C4-2B (cell line): ENCODE measurements around the gene PRICKLE4.

ENCODE experiments used
- ZFX ChIP-seq: fragments of 450-650 bp; IDR thresholded peaks from 2 replicates; pipeline ENCODE4 v1.6.1; 2017
- TF ChIP-seq, protein P1 (sequence below): fragments of 450-650 bp; conservative IDR thresholded peaks from 2 replicates; pipeline ENCODE4 v1.5.1; 2017; ENCODE audit warnings: mild to moderate bottlenecking

DNA sequence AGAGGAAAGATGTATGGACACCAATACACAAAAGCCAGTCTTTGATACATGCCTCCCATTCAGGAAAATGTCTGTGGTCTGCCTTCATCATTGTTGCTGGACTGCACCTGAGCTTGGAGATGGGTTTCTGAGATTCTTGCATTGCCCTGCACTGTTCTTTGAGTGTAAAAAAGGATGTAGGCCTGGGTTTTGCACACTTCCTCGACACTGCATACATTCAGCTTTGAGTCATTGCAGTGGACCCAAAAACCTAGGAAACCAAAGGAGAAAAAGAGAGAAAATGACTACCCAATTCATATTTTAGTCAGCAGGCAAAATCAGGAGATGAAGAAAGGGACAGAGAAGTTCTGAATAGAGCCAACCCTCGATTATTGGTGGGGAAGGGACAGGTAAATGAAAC is 15.9 kb downstream of the PRICKLE4 start:
- TF ChIP-seq, protein P1, sequence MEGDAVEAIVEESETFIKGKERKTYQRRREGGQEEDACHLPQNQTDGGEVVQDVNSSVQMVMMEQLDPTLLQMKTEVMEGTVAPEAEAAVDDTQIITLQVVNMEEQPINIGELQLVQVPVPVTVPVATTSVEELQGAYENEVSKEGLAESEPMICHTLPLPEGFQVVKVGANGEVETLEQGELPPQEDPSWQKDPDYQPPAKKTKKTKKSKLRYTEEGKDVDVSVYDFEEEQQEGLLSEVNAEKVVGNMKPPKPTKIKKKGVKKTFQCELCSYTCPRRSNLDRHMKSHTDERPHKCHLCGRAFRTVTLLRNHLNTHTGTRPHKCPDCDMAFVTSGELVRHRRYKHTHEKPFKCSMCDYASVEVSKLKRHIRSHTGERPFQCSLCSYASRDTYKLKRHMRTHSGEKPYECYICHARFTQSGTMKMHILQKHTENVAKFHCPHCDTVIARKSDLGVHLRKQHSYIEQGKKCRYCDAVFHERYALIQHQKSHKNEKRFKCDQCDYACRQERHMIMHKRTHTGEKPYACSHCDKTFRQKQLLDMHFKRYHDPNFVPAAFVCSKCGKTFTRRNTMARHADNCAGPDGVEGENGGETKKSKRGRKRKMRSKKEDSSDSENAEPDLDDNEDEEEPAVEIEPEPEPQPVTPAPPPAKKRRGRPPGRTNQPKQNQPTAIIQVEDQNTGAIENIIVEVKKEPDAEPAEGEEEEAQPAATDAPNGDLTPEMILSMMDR: no peak
- no peak for TF ChIP-seq ZFX
